Left renal pelvis (tissue), 4 donors: ENCODE measurements around the gene PLSCR4. TPM values are rescaled to one million over a fixed set of nuclear protein-coding genes. Genes with fewer than 3 reads are reported as not detected.

ENCODE experiments used
- DNase-seq, 4 donors: peaks; one replicate each; pipeline ENCODE4 v3.0.0-alpha.2; 2013; ENCODE audit warnings: low read depth in 4 of 4, low spot score in 3 of 4
- polyA plus RNA-seq, 4 donors: library from polyadenylated mRNA; unstranded; fragments of 120-200 nt; gene quantifications; one replicate each; pipeline ENCODE4 v1.2.1, GENCODE V29; 2013; ENCODE audit not compliant: insufficient read length in 4 of 4

Gene PLSCR4
- polyA plus RNA-seq, 4 donors = 15.7 to 117 (median 26.2) TPM

- no peak for DNase-seq
Observed at GRCh38 chr3:146163584-146163983, 87.3 kb downstream of the PLSCR4 start.

GRCh38 chr3:146162561-146162960 is 88.3 kb downstream of the PLSCR4 start:
- DNase-seq = no peak

- peak in 3 of 4 donors; percentile 60 to 68 (median 61) for DNase-seq
Observed at GRCh38 chr3:146161663-146162002, 89.3 kb downstream of the PLSCR4 start.

GRCh38 chr3:146160964-146161662 is 89.8 kb downstream of the PLSCR4 start, which contains the start of gene PLOD2:
TSS of gene PLOD2 (minus strand) at chr3:146161184. CDS start at chr3:146160989, 195 bp downstream.
- peak; percentile 62 to 70 (median 66) for DNase-seq

GRCh38 chr3:146160321-146160963 is 90.5 kb downstream of the PLSCR4 start:
- peak; percentile 62 to 72 (median 68) for DNase-seq

GRCh38 chr3:146159616-146160320 is 91.1 kb downstream of the PLSCR4 start:
- no peak for DNase-seq

GRCh38 chr3:146159037-146159436 is 91.9 kb downstream of the PLSCR4 start:
- no peak for DNase-seq

GRCh38 chr3:146157325-146158060 is 93.4 kb downstream of the PLSCR4 start:
- DNase-seq = no peak

- no peak for DNase-seq
Observed at GRCh38 chr3:146156666-146157314, 94.1 kb downstream of the PLSCR4 start.

GRCh38 chr3:146156095-146156494 is 94.8 kb downstream of the PLSCR4 start:
- DNase-seq = no peak

- no peak for DNase-seq
Observed at GRCh38 chr3:146154995-146155394, 95.9 kb downstream of the PLSCR4 start.

GRCh38 chr3:146154316-146154715 is 96.6 kb downstream of the PLSCR4 start:
- no peak for DNase-seq

GRCh38 chr3:146153429-146153828 is 97.5 kb downstream of the PLSCR4 start:
- DNase-seq = no peak

- no peak for DNase-seq
Observed at GRCh38 chr3:146152834-146153233, 98.1 kb downstream of the PLSCR4 start.

GRCh38 chr3:146148468-146148931 is 102.4 kb downstream of the PLSCR4 start:
- DNase-seq = no peak

GRCh38 chr3:146145642-146146041 is 105.3 kb downstream of the PLSCR4 start:
- no peak for DNase-seq

GRCh38 chr3:146142757-146143156 is 108.1 kb downstream of the PLSCR4 start:
- DNase-seq = no peak
